ENCODE results near the gene DUSP15.
"Not testable (repeated sequence)": the region's sequence is repeated elsewhere in the genome, so short reads cannot be mapped to it uniquely, and the experiment has no call there.

The DUSP15 gene

GRCh38 chr20:31819083-31819784, 51.1 kb downstream of the DUSP15 start, which contains the start of gene MYLK2:
MYLK2 (plus strand) TSS chr20:31819356; CDS start chr20:31819581, 225 bp downstream.
- TF ChIP-seq MYC (IDR thresholded peaks at IDR 0.05; ENCODE audit: low read depth, low read length) (no peak), MAX (IDR thresholded peaks at IDR 0.05; ENCODE audit: low read depth, low read length) (no peak), POLR2A (IDR thresholded peaks at IDR 0.05; ENCODE audit: extremely low read depth, insufficient read length) (no peak), CTCF (IDR thresholded peaks at IDR 0.05; ENCODE audit: low read depth, low read length) (no peak)
- no peak for DNase-seq (ENCODE audit: low read depth)
- no peak within 1 kb of the TSS for H3K4me3 ChIP-seq (ENCODE audit: low read depth, low read length)

GRCh38 chr20:31818376-31818908, 51.9 kb downstream of the DUSP15 start:
- no peak for DNase-seq (ENCODE audit: low read depth)
- TF ChIP-seq MAX (IDR thresholded peaks at IDR 0.05; ENCODE audit: low read depth, low read length), result no peak
- no peak for TF ChIP-seq POLR2A (IDR thresholded peaks at IDR 0.05; ENCODE audit: extremely low read depth, insufficient read length)
- no peak for TF ChIP-seq CTCF (IDR thresholded peaks at IDR 0.05; ENCODE audit: low read depth, low read length)
- TF ChIP-seq MYC (IDR thresholded peaks at IDR 0.05; ENCODE audit: low read depth, low read length), result no peak
- no peak overlapping the region for H3K4me3 ChIP-seq (ENCODE audit: low read depth, low read length)

- DNase-seq (ENCODE audit: low read depth), result no peak
- no peak overlapping the region for H3K4me3 ChIP-seq (ENCODE audit: low read depth, low read length)
- TF ChIP-seq MYC (IDR thresholded peaks at IDR 0.05; ENCODE audit: low read depth, low read length) (no peak), POLR2A (IDR thresholded peaks at IDR 0.05; ENCODE audit: extremely low read depth, insufficient read length) (no peak), CTCF (IDR thresholded peaks at IDR 0.05; ENCODE audit: low read depth, low read length) (no peak), MAX (IDR thresholded peaks at IDR 0.05; ENCODE audit: low read depth, low read length) (no peak)
Observed at GRCh38 chr20:31817461-31817860, 52.9 kb downstream of the DUSP15 start.

GRCh38 chr20:31816221-31816620, 54.1 kb downstream of the DUSP15 start:
- no peak for DNase-seq (ENCODE audit: low read depth)
- H3K4me3 ChIP-seq (ENCODE audit: low read depth, low read length), result no peak overlapping the region
- TF ChIP-seq MYC (IDR thresholded peaks at IDR 0.05; ENCODE audit: low read depth, low read length), result no peak
- TF ChIP-seq POLR2A (IDR thresholded peaks at IDR 0.05; ENCODE audit: extremely low read depth, insufficient read length), result no peak
- TF ChIP-seq MAX (IDR thresholded peaks at IDR 0.05; ENCODE audit: low read depth, low read length), result no peak
- TF ChIP-seq CTCF (IDR thresholded peaks at IDR 0.05; ENCODE audit: low read depth, low read length), result no peak

- no peak for TF ChIP-seq MAX (IDR thresholded peaks at IDR 0.05; ENCODE audit: low read depth, low read length)
- no peak for TF ChIP-seq CTCF (IDR thresholded peaks at IDR 0.05; ENCODE audit: low read depth, low read length)
- no peak for TF ChIP-seq POLR2A (IDR thresholded peaks at IDR 0.05; ENCODE audit: extremely low read depth, insufficient read length)
- TF ChIP-seq MYC (IDR thresholded peaks at IDR 0.05; ENCODE audit: low read depth, low read length), result no peak
- peak; percentile 62 for DNase-seq (ENCODE audit: low read depth)
- H3K4me3 ChIP-seq (ENCODE audit: low read depth, low read length), result no peak overlapping the region
Observed at GRCh38 chr20:31815408-31816188, 54.7 kb downstream of the DUSP15 start.

GRCh38 chr20:31814142-31814541, 56.2 kb downstream of the DUSP15 start:
- not testable (repeated sequence) for H3K4me3 ChIP-seq (ENCODE audit: low read depth, low read length); DNase-seq (ENCODE audit: low read depth)

Measured in NB4 (cell line).